Liver (tissue), 3 donors: Measurements from ENCODE around the gene GLOD4.

Source experiments
- EGR1 ChIP-seq, 2 donors: IDR thresholded peaks; 2 replicates each; pipeline ENCODE4 v1.6.1; 2016 to 2018; ENCODE audit warnings: antibody characterized with exemption in 2 of 2, low read depth in 2 of 2
- FOXA2 ChIP-seq: IDR thresholded peaks from 2 replicates; pipeline ENCODE4 v1.6.1; 2016; ENCODE audit warnings: antibody characterized with exemption
- GABPA ChIP-seq, 2 donors: IDR thresholded peaks in 1 of 2; conservative IDR thresholded peaks in 1 of 2; 2 replicates each; pipeline ENCODE4 v1.6.1; 2016; ENCODE audit warnings: antibody characterized with exemption in 2 of 2, mild to moderate bottlenecking in 1 of 2, moderate library complexity in 1 of 2
- HNF4A ChIP-seq, 2 donors: conservative IDR thresholded peaks; 2 replicates each; pipeline ENCODE4 v1.6.1; 2016; ENCODE audit warnings: antibody characterized with exemption in 2 of 2, mild to moderate bottlenecking in 2 of 2
- JUND ChIP-seq, 2 donors: IDR thresholded peaks; 2 replicates each; pipeline ENCODE4 v1.6.1; 2016; ENCODE audit warnings: antibody characterized with exemption in 2 of 2
- RAD21 ChIP-seq, 2 donors: IDR thresholded peaks; 2 replicates each; pipeline ENCODE4 v1.6.1; 2016; ENCODE audit warnings: antibody characterized with exemption in 2 of 2, mild to moderate bottlenecking in 2 of 2
- SP1 ChIP-seq: IDR thresholded peaks from 2 replicates; pipeline ENCODE4 v1.6.1; 2018; ENCODE audit warnings: antibody characterized with exemption, mild to moderate bottlenecking
- TF ChIP-seq, protein P1 (sequence below): fragments of 150-350 bp; IDR thresholded peaks from 2 replicates; pipeline ENCODE4 v1.5.1; 2017; ENCODE audit warnings: improper control_type of control experiment, low read depth, low read length; ENCODE audit not compliant: missing input control
- donor health status: healthy.
- donor health status: healthy.

DNA sequence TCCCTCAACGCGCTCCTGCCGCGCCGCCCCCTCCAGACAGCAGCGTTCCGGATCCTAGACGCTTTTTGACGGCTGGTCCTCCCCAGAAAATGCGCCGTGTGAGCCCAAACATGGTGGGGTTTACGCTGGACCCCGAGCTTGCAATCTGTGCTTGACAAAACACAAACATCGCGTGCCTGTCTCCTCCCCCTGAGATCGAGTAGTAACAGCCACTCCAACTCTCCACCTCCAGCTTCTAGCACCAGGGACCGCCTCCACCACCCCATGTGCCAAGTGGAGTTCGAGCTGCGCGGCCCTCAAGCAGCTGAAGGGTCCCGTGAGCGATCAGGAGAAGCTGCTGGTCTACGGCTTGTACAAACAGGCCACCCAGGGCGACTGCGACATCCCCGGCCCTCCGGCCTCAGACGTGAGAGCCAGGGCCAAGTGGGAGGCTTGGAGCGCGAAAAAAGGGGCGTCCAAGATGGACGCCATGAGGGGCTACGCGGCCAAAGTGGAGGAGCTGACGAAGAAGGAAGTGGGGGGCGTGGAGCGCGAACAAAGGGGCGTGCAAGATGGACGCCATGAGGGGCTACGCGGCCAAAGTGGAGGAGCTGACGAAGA lies 29.4 kb downstream of the GLOD4 start:
- TF ChIP-seq, protein P1, sequence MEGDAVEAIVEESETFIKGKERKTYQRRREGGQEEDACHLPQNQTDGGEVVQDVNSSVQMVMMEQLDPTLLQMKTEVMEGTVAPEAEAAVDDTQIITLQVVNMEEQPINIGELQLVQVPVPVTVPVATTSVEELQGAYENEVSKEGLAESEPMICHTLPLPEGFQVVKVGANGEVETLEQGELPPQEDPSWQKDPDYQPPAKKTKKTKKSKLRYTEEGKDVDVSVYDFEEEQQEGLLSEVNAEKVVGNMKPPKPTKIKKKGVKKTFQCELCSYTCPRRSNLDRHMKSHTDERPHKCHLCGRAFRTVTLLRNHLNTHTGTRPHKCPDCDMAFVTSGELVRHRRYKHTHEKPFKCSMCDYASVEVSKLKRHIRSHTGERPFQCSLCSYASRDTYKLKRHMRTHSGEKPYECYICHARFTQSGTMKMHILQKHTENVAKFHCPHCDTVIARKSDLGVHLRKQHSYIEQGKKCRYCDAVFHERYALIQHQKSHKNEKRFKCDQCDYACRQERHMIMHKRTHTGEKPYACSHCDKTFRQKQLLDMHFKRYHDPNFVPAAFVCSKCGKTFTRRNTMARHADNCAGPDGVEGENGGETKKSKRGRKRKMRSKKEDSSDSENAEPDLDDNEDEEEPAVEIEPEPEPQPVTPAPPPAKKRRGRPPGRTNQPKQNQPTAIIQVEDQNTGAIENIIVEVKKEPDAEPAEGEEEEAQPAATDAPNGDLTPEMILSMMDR = no peak
- TF ChIP-seq FOXA2 (no peak), RAD21 (IDR thresholded peaks at IDR 0.05) (no peak), GABPA (IDR thresholded peaks at IDR 0.05 in 1 of 2, conservative IDR thresholded peaks at IDR 0.05 in 1 of 2) (no peak), JUND (IDR thresholded peaks at IDR 0.05) (no peak), EGR1 (IDR thresholded peaks at IDR 0.05; ENCODE audit: low read depth in 2 of 2) (no peak), SP1 (peak; percentile 28), HNF4A (conservative IDR thresholded peaks at IDR 0.05) (no peak)
